ENCODE data around the gene FRAS1. TPM values are rescaled to one million over a fixed set of nuclear protein-coding genes. Genes with fewer than 3 reads are reported as not detected.

Gene FRAS1
- polyA plus RNA-seq, 2 of the 4 experiments (the other 2 are of a cell fraction) = 2.3 to 5.8 TPM

DNA sequence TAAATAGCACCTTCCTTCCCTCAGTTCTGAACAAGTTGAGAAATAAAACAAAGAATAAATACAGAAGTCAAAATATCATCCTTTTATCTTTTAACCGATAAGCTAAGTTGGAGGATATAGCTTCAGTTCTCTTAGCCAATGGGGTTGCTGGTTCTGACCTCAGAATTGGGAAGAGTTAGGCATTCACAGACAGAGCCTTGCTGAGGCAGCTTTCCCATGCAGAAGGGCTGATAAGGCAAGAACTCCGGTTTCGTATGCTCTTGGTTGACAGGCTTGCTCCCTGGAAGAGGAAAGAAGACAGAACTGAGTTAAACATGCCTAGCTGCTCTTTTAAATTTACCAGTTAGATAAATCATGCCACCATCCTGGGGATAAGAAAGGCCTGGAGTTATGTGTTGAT is 17.6 kb downstream of the FRAS1 start:
- TF ChIP-seq MAFK (IDR thresholded peaks at IDR 0.05; ENCODE audit: partially characterized antibody) (no peak), ESRRA (IDR thresholded peaks at IDR 0.05; ENCODE audit: borderline replicate concordance, low read length) (no peak), FOXS1 (CRISPR knock-in tag; IDR thresholded peaks at IDR 0.05) (no peak)
- Histone ChIP-seq H3K27ac (no peak overlapping the region), H3K4me3 (no peak overlapping the region), H3K9me3 (no peaks in the 10 kb centered on the region), H3K4me2 (no peak overlapping the region), H3K4me1 (no peaks in the 10 kb centered on the region)
- CTCF ChIA-PET = interaction anchor here (1.3 kb wide), 2 partner anchors 15 to 443 kb away, joined by 3 to 6 read pairs; no protein-coding TSS in a partner anchor
- DNase-seq (ENCODE audit: low read depth in 1 of 2, low spot score in 1 of 2) (no peak), ATAC-seq (no peak), FAIRE-seq (no peak)
- WGBS (ENCODE audit: missing lambda C conversion rate) = 85% methylated on average over 3 of the region's 3 CpGs
- POLR2A ChIA-PET = no interaction called here

DNA sequence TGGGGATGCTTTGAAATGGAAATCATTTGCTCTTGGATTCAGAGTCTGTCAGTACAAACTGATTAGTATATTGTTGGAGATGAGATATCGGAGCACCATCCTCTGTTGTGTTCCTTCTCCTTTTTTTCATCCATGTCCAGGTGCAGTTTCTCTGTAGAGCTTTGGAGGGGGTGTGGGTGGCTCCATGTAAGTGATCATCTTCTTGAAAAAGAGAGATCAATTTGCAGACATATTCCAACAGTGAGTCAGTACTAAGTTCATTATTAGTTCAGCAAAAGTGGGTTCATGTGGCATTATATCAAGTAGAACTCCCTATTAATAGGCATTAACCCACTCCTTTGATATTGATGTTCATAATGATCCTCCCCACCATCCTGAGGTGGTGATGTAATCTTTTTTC is 18.9 kb downstream of the FRAS1 start:
- ATAC-seq (no peak), FAIRE-seq (no peak), DNase-seq (ENCODE audit: low read depth in 1 of 2, low spot score in 1 of 2) (no peak)
- Histone ChIP-seq H3K4me2 (no peak overlapping the region), H3K9me3 (no peaks in the 10 kb centered on the region), H3K27ac (no peak overlapping the region), H3K4me3 (no peak overlapping the region), H3K4me1 (no peaks in the 10 kb centered on the region)
- POLR2A ChIA-PET = no interaction called here
- TF ChIP-seq MYC (IDR thresholded peaks at IDR 0.05; ENCODE audit: borderline replicate concordance, low read length) (no peak), PHF8 (IDR thresholded peaks at IDR 0.05; ENCODE audit: borderline replicate concordance, low read depth) (no peak), SREBF2 (IDR thresholded peaks at IDR 0.05) (no peak), FOSL2 (IDR thresholded peaks at IDR 0.05) (no peak), FOSL2 (CRISPR knock-in tag; IDR thresholded peaks at IDR 0.05) (no peak)
- 89% methylated on average over 1 of the region's 1 CpG for WGBS (ENCODE audit: missing lambda C conversion rate)
- CTCF ChIA-PET = interaction anchor here (1.3 to 2.0 kb wide), 2 partner anchors 16 kb away, joined by 6 read pairs; no protein-coding TSS in a partner anchor

DNA sequence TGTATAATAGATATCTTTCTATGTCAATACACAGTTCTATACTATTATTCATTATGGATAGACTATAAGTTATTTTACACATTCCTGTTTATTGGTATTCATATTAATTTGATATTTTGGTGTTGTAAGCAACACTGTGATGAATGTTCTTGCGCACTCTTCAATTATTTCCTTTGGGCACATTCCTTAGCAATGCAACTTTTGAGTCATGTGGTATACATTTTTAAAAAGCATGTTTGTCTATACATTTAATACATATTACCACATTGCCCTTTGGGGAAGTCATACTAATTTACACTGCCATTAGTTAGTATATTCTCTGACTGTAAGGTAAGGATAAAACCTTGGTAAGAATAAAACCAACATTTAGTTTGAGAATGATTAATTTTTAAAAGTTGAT is 21.0 kb downstream of the FRAS1 start:
- no peak for ATAC-seq
- Histone ChIP-seq H3K9me3 (no peaks in the 10 kb centered on the region), H3K27ac (no peak overlapping the region), H3K4me2 (no peak overlapping the region), H3K4me3 (no peak overlapping the region), H3K4me1 (no peaks in the 10 kb centered on the region)
- TF ChIP-seq POLR2AphosphoS2 (conservative IDR thresholded peaks at IDR 0.05; ENCODE audit: low read length) (no peak), HOXB13 (CRISPR knock-in tag; IDR thresholded peaks at IDR 0.05; ENCODE audit: low read depth) (no peak), PHF8 (IDR thresholded peaks at IDR 0.05; ENCODE audit: borderline replicate concordance, low read depth) (no peak), EP300 (IDR thresholded peaks at IDR 0.05) (no peak), RFX5 (IDR thresholded peaks at IDR 0.05) (no peak), ZFP36 (IDR thresholded peaks at IDR 0.05; ENCODE audit: borderline replicate concordance, partially characterized antibody) (no peak), CBX8 (IDR thresholded peaks at IDR 0.05) (no peak), ESRRA (IDR thresholded peaks at IDR 0.05; ENCODE audit: borderline replicate concordance, low read length) (no peak), TP53 (CRISPR knock-in tag; IDR thresholded peaks at IDR 0.05) (no peak), ZNF302 (CRISPR knock-in tag; IDR thresholded peaks at IDR 0.05) (no peak), FOSB (CRISPR knock-in tag; IDR thresholded peaks at IDR 0.05) (no peak), SMC3 (IDR thresholded peaks at IDR 0.05) (no peak), NFE2L2 (conservative IDR thresholded peaks at IDR 0.05; ENCODE audit: low read length) (no peak), HDAC2 (IDR thresholded peaks at IDR 0.05) (no peak)
- TF ChIP-seq, protein P1, sequence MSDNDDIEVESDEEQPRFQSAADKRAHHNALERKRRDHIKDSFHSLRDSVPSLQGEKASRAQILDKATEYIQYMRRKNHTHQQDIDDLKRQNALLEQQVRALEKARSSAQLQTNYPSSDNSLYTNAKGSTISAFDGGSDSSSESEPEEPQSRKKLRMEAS (IDR thresholded peaks at IDR 0.05) = no peak
- TF ChIP-seq, protein P2, sequence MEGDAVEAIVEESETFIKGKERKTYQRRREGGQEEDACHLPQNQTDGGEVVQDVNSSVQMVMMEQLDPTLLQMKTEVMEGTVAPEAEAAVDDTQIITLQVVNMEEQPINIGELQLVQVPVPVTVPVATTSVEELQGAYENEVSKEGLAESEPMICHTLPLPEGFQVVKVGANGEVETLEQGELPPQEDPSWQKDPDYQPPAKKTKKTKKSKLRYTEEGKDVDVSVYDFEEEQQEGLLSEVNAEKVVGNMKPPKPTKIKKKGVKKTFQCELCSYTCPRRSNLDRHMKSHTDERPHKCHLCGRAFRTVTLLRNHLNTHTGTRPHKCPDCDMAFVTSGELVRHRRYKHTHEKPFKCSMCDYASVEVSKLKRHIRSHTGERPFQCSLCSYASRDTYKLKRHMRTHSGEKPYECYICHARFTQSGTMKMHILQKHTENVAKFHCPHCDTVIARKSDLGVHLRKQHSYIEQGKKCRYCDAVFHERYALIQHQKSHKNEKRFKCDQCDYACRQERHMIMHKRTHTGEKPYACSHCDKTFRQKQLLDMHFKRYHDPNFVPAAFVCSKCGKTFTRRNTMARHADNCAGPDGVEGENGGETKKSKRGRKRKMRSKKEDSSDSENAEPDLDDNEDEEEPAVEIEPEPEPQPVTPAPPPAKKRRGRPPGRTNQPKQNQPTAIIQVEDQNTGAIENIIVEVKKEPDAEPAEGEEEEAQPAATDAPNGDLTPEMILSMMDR (IDR thresholded peaks at IDR 0.05) = no peak
- DNase-seq (ENCODE audit: low read depth in 1 of 2, low spot score in 1 of 2) = no peak
- ChIA-PET POLR2A (no interaction called here), CTCF (interaction anchor here (2.0 kb wide), 1 partner anchor 18 kb away, joined by 6 read pairs; no protein-coding TSS in a partner anchor)
- WGBS (ENCODE audit: missing lambda C conversion rate) = 97% methylated on average over 1 of the region's 1 CpG
- FAIRE-seq = no peak
